ENCODE data around the gene CEP290. TPM values are rescaled to one million over a fixed set of nuclear protein-coding genes. Genes with fewer than 3 reads are reported as not detected.

Gene CEP290, protein sequence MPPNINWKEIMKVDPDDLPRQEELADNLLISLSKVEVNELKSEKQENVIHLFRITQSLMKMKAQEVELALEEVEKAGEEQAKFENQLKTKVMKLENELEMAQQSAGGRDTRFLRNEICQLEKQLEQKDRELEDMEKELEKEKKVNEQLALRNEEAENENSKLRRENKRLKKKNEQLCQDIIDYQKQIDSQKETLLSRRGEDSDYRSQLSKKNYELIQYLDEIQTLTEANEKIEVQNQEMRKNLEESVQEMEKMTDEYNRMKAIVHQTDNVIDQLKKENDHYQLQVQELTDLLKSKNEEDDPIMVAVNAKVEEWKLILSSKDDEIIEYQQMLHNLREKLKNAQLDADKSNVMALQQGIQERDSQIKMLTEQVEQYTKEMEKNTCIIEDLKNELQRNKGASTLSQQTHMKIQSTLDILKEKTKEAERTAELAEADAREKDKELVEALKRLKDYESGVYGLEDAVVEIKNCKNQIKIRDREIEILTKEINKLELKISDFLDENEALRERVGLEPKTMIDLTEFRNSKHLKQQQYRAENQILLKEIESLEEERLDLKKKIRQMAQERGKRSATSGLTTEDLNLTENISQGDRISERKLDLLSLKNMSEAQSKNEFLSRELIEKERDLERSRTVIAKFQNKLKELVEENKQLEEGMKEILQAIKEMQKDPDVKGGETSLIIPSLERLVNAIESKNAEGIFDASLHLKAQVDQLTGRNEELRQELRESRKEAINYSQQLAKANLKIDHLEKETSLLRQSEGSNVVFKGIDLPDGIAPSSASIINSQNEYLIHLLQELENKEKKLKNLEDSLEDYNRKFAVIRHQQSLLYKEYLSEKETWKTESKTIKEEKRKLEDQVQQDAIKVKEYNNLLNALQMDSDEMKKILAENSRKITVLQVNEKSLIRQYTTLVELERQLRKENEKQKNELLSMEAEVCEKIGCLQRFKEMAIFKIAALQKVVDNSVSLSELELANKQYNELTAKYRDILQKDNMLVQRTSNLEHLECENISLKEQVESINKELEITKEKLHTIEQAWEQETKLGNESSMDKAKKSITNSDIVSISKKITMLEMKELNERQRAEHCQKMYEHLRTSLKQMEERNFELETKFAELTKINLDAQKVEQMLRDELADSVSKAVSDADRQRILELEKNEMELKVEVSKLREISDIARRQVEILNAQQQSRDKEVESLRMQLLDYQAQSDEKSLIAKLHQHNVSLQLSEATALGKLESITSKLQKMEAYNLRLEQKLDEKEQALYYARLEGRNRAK (N-terminal part only)
- total RNA-seq = 13.9 and 16.8 TPM in 2 replicates
- 5.3 TPM for polyA plus RNA-seq (2012)

DNA sequence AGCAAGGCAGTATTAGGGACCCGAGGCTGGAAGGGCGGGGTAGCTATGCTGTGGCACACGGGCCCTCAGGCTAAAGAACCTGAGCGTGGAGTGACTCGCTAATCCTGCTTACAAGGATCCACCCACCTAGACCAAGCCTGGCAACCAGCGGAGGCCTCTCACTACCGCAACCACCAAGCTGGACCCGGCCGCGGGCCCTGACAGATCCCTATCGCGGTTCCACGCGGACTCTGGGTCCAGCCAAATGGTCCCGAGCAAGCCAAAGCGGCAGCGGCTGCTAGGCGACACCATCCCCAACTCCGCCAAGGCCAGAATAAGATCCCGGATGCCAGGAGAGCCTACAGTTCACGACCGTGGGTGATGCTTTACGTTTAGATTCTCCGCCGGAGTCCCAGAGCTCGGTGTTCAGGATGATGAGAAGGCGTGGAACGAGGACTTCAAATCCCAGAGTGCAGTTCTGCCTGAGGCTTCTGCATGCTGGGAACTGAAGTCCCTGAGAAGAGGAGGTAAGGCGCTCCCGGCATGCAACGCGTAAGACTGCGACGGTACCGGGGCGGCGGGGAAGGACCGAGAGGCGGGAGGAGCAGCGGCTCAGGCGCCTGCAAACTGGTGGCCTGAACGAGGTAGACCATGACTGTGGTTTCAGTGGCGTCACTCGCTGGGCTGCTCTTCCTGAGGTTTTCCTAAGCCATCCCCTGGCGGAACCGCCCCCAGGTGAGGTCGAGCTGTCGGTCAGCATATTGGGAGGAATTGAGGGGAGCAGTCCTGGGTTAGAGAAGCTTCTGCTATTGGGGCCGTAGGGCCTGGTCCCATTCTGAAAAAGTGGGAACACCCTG is at the start of gene CEP290, which contains the start of gene TMTC3:
TSS of gene CEP290 (minus strand) at position 315 of the 836 bp plus-strand sequence. CDS start 781 bp downstream, outside the sequence.
TSS of gene TMTC3 (plus strand) at position 534 of the 836 bp plus-strand sequence. CDS start 6,009 bp downstream, outside the sequence.
- DNase-seq (ENCODE audit: low read depth) = peak; percentile 100

DNA sequence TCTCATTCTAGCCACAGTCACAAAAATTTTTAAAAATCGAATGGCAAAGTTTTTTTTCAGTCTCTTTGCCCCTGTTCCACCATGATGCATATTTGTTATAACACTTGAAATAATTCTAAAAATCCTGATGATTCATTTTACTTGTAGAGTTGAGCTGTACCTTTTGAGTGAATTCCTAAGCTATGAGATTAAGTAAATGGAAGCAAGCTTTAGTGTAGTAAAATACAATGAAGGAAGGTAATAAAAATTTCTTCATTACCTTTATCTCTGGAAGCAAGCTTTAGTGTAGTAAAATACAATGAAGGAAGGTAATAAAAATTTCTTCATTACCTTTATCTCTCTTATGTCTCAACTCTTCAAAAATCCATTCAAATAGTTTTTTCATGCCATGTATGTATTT is 46.3 kb upstream of the CEP290 start:
- DNase-seq (ENCODE audit: low read depth) = no peak

DNA sequence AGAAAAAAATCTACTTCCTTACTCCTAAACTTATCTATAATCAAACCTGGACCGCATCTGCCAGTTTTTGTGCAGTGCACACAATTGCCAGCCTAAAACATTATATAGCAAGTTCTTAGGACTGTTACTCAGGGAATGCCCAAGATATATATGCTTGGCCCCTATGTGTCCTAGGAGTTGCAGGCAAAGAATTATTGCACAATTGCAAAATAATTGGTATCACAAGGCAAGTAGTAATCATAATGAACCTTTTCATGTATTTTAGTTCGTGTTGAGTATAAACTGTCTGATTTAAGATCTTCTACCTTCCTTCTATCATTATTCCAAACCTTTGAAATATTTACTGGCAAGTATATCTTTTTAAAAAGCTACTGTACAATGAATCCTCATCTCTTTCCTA is 45.7 kb upstream of the CEP290 start:
- no peak for DNase-seq (ENCODE audit: low read depth)

DNA sequence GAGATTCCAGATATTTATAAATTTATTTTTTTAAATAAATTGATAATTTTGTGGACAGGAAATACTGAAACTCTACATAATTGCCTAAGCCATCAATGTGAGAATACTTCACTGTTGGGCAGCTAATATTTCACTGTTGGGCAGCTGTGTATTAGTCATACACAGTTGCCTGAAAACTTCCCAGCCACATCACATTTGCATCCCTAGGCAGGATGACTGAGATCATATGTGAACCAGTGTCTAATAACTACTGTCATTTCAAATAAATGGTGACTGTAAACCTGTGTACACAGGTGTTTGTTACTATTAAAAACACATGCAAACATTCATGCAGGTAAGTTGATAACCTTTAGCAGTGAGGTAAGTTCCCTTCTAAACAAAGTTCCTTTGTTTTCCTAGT is 44.1 kb upstream of the CEP290 start:
- DNase-seq (ENCODE audit: low read depth) = peak; percentile 81

DNA sequence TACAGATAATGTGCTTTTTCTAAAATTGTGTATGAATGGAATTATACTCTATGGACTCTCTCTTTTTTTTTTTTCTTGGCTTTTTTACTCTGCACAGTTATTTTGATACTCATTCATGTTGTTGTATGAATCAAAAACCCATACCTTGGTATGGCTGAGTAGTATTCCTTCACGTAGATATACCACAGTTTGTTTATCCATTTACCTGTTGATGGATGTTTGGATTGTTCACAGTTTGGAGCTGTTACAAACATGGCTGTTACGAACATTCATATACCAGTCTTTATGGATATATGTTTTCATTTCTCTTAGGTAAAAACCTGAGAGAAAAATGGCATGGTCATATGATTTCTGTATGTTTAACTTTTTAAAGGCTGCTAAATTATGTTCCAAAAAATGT is 43.4 kb upstream of the CEP290 start:
- DNase-seq (ENCODE audit: low read depth) = no peak

DNA sequence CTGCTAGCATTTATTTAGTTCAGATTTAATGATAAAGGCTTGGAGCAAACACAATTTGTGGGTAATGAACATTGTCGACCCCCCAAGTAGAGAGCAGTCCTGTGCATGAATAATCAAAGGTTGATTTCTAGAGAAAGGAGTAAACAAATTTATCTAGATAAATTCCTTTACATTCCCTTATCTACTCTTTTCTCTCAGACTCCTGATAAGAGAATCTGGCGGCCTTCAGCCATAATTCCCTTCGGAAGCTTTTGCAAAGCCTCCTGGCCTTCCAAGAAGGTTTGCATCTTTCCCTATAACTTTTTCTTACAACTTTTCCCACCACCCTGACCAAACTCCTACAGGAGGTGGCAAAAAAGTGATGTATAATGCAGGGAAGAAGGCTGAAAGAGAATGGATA is 42.3 kb upstream of the CEP290 start:
- DNase-seq (ENCODE audit: low read depth) = no peak

DNA sequence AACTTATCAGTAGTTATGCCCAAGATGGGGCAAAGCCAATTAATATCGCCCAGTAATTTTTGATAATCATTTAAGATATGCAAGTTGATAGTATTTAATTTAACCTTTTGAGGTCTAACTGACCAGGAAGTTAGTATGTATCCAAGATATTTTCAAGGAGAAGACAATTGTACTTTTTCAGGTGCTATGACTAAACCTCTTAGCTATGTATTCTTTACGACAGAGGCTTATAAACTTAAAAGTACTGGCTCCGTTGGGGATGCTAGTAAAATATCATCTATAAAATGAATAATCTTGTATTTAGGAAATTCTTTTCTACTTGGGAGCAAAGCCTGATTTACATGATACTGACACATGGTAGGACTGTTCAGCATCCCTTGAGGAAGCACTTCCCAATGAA is 40.5 kb upstream of the CEP290 start:
- no peak for DNase-seq (ENCODE audit: low read depth)

DNA sequence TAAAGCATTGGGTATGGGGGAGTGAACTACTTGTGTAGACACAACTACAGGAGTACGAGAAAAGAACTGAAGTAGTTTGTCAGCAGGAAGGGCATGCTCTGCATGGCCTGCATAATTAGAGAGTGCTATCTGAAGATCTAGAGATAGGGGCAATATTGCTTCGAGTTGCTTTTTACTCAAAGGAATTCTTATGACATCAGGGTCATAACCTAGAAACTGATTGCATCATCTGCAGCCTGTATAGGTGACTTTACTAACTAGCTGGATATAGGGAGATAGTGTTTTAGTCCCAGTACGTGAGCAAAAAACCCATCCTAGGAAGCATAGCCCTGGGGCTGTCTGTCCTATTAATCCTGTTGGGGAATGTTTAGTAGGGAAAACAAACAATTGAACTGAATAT is 40.0 kb upstream of the CEP290 start:
- no peak for DNase-seq (ENCODE audit: low read depth)

DNA sequence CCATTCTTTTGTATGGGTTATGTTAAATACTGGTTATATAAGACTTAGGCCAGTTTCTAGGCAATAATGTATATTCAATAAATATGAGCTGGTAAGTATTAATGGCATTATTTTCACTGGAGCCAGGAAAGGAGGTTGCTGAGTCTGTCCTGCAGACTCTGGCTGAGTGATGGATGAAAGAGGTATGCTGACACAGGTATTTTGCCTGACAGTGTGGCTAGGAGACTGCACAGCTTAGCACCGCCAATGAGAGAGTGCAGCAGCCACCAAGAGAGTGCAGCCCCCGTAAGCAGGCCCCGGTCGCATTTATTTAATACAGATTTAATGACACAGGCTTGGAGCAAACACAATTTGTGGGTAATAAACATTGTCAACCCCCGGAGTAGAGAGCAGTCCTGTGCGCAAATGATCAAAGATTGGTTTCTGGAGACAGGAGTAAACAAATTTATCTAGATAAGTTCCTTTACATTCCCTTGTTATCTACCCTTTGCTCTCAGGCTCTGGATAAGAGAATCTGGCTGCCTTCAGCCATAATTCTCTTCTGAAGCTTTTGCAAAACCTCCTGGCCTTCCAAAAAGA is 37.6 kb upstream of the CEP290 start:
- DNase-seq (ENCODE audit: low read depth) = no peak

DNA sequence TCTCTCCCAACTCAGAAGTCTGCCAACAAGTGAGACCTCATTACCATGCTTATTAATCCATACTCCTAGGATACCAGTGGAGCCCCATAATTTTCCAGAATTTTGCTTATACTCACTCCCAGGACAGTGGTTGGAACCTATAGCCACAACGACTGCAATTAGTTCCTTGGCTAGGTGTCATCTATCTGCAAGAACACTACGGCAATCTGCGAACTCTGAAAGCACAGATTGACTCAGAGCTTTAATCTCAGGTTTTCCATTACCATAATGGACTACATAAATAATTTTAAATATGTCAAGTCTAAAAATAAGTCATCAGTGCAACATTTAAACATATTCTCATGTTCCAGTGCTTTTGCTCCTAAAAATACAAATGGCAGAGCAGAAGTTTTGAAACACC is 33.7 kb upstream of the CEP290 start:
- no peak for DNase-seq (ENCODE audit: low read depth)

DNA sequence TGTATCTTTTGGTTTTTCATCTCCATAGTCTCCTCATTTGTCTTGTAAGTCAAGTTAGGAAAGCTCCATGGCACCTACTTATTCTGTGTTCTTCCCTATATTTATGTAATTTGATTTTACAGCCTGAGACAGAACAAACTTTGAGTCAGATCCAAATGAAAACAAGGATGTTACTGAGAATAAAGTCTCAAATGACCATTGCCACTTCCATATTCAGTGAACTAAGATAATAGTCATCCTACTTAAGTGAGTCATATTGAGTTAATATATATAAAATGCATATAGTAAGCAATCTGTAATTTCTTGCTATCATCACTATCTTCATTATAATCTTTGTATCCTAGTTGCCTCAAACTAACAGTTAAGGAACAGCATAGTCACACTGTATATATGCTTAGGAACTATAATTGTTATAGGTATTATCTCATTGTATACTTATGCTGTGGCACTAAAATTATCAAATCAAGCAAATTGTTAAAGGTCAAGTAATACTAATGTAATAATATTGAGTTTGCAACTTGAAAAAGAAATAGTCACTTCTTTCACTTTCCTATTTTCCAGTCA is 31.0 kb upstream of the CEP290 start:
- DNase-seq (ENCODE audit: low read depth) = no peak

DNA sequence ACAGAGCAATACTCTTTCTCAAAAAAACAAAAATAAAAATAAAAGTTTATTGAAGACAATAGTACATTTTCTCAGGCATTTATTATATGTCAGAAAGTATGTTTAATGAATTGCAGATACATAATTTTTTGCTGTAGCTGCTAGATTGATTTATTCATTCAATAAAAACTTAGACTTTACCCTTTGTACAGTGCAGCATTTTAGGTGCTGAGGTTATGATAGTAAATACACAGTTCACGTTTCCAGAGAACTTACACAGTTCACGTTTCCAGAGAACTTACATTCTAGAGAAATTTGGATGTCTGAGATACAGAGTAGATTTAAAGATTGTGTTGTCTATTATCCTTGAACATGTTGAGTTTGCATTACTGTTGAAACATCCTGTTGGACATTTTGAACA is 25.5 kb upstream of the CEP290 start:
- DNase-seq (ENCODE audit: low read depth) = no peak

DNA sequence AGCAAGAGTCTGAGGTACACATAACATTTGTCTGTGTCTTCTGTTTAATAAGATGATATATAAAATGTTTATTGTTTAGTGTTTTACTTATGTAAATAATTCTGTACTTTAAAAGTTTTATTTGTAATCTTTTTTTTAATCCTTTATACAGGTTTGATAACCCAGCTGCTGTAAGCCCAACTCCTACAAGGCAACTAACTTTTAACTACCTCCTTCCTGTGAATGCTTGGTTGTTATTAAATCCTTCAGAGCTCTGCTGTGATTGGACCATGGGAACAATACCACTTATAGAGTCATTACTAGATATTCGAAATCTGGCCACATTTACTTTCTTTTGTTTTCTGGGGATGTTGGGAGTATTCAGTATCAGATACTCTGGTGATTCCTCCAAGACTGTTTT is 24.3 kb upstream of the CEP290 start:
- no peak for DNase-seq (ENCODE audit: low read depth)

DNA sequence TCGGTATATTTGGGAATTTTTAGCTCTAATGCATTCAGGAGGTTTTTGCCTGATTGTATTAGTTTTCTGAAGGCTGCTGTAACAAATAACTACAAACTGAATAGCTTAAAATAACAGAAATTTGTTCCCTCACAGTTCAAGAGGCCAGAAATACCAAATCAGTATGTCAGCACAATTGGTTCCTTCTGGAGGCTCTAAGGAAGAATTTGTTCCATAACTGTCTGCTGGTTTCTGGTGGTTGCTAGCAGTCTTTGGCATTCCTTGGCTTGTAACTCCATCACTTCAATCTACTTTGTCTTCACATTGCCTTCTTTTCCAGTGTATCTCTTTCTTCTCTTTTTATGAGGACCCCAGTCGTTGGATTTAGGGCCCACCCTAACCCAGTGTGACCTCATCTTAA is 21.5 kb upstream of the CEP290 start:
- no peak for DNase-seq (ENCODE audit: low read depth)

DNA sequence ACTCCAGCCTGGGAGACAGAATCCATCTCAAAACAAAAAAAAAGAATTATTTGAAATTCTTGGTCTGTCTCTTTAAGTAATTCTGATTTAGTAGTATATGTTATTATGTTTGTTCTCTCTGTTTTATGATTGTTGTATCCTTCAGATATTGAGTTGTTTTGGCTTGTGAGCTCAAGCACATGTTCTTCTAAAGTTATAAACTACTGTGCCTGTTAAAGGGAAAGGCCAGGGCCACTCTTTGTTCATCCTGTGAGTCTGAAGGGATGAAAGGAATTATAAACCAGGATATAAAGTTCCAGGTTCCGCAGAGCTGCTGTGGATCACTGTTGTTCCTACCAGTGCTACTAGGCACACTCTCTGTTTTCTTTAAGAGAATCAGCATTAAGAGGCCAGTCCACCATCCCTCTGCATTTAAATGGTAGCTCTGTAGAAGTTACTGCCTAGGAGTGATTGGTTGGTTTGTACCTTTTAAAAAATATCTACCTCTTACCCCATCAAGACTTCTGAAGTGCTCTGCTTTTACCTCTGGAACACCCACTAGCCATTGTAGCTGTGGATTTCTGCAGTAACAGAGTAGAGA is 14.3 kb upstream of the CEP290 start:
- DNase-seq (ENCODE audit: low read depth) = no peak

DNA sequence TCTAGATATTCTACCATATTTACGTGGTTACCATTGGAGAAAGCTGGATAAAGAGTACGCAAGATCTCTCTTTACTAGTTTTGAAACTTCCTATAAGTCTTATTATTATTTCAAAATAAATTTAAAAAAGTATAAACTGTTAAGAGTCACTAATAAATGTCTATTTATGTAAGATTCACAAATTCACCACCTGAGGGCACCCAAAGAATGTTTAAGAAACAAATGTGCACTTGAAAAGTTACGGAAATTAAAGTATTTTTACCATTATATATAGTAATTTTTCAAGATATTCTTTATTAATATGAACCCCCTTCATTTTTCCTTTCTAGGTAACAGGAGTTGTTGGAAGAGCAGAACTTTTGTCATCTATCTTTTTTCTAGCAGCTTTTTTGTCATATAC is 12.1 kb upstream of the CEP290 start:
- peak; percentile 54 for DNase-seq (ENCODE audit: low read depth)

DNA sequence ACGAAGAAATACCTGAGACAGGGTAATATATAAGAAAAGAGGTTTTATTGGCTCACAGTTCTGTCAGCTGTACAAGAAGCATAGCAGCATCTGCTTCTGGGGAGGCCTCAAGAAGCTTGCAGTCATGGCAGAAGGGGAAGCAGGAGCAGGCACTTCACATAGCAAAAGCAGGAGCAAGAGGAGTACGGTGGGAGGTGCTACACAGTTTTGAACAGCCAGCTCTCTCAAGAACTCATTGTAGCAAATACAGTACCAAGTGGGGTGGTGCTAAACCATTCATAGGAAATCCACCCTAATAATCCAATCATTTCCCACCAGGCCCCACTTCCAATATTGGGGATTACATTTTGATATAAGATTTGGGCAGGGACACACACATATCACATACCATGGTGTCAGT is 8.2 kb upstream of the CEP290 start:
- no peak for DNase-seq (ENCODE audit: low read depth)

DNA sequence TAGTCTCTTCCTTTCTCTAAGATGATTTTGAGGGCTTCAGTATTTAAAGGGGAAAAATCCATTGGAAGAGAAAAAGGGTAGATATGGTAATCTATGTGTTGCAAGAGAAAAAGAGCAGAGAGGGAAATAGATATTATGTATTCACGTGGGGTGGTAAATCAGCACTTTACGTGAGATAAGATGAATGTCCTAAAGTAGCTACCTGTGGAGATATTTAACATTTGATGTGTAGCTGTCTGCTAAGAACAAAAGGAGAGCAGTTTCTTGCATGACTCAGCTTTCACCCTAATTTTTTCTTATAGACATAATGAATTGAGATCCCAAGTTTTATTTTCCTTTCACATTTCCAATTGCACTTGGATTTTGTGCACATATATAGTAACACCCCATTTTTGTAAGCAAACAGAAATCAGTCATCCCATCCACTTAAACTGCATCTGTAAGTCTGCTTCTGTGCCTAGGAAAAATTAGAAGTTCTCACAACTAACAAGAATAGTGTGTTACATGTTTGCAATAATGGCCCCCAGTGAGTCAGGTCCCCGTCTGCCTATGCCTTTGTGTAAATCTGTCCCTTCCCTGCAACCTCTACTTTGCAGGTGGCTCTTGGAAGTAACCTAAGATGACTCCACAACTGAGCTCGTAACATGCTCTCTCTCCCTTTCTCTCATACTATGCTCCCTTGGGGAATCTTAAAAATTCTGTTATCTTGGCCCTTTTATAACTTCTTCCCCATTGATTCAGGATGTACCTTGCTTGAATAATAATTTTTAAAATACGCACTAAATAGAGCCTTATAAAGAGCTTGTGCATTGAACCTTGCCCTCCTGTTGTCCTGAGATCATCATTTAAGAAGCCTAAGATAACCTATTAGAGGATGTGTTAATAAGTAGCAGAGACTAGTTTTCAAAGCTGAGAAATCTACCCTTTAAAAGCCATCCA is 3.9 kb upstream of the CEP290 start:
- no peak for DNase-seq (ENCODE audit: low read depth)
